SK-MEL-5 (cell line): ENCODE data around the gene TOB1. TPM values are rescaled to one million over a fixed set of nuclear protein-coding genes. Genes with fewer than 3 reads are reported as not detected.

Experiments
- DNase-seq: peaks from one replicate; pipeline ENCODE4 v3.0.0-alpha.2; 2016; ENCODE audit warnings: low read depth, low spot score
- in situ Hi-C: cut with HindIII; loops from 2 replicates; pipeline ENCODE4 v1.10.0; 2016; ENCODE audit warnings: low sequenced_read_pairs, high pct_unique_total_duplicates, low pct_unique_long_range_greater_than_20kb
- polyA plus RNA-seq, 2 experiments: library from polyadenylated mRNA; depleted of rRNA; stranded (reverse); fragments of >200 nt; gene quantifications; 2 replicates each; pipeline ENCODE4 v1.2.3, GENCODE V29; 2015
- total RNA-seq: library from RNA; depleted of rRNA; stranded (reverse); fragments of >200 nt; shearing (Covaris generic); gene quantifications from 2 replicates; pipeline ENCODE4 v1.2.3, GENCODE V29; 2014; rRNA removed

TOB1 gene, protein sequence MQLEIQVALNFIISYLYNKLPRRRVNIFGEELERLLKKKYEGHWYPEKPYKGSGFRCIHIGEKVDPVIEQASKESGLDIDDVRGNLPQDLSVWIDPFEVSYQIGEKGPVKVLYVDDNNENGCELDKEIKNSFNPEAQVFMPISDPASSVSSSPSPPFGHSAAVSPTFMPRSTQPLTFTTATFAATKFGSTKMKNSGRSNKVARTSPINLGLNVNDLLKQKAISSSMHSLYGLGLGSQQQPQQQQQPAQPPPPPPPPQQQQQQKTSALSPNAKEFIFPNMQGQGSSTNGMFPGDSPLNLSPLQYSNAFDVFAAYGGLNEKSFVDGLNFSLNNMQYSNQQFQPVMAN
- 23.3 and 23.7 TPM in 2 replicates for total RNA-seq
- 36.6 and 37.5 TPM in 2 replicates for polyA plus RNA-seq (2015; cell fraction: cytosol; rRNA removed)
- polyA plus RNA-seq (2015; cell fraction: nucleus; rRNA removed): 18.2 and 22.4 TPM in 2 replicates

- peak; percentile 96 for DNase-seq
- in situ Hi-C loops: no loop called here
Observed at GRCh38 chr17:50866261-50866949, at the start of gene TOB1. TSS of gene TOB1 (minus strand) at chr17:50866354. CDS start at chr17:50864017, 2,337 bp downstream.

- in situ Hi-C loops: no loop called here
- no peak for DNase-seq
Observed at GRCh38 chr17:50914505-50915063, 48.4 kb upstream of the TOB1 start.

GRCh38 chr17:50913120-50913519 is 47.0 kb upstream of the TOB1 start:
- DNase-seq: no peak
- in situ Hi-C loops: no loop called here

GRCh38 chr17:50911890-50912289 is 45.7 kb upstream of the TOB1 start:
- in situ Hi-C loops: no loop called here
- no peak for DNase-seq

DNA sequence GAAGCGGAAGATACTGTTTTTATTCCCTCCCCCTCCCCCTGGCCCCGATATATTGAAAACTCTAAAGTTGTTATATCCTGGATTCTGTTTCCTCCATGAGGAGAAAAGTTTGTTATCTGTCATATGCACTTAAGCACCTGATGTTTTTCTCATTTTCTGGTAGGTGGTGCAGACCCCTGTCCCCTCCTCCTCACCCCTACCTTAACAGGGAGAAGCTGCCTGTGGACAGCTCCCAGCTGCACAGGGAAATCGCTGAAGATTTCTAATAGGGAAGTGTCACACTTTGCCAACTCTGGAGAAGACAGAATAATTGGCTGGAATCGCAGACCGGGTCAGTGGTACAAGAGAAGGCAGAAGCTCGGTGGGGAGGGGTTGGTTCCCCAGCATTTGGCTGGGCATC is 45.3 kb upstream of the TOB1 start:
- DNase-seq: no peak
- in situ Hi-C loops: no loop called here

DNA sequence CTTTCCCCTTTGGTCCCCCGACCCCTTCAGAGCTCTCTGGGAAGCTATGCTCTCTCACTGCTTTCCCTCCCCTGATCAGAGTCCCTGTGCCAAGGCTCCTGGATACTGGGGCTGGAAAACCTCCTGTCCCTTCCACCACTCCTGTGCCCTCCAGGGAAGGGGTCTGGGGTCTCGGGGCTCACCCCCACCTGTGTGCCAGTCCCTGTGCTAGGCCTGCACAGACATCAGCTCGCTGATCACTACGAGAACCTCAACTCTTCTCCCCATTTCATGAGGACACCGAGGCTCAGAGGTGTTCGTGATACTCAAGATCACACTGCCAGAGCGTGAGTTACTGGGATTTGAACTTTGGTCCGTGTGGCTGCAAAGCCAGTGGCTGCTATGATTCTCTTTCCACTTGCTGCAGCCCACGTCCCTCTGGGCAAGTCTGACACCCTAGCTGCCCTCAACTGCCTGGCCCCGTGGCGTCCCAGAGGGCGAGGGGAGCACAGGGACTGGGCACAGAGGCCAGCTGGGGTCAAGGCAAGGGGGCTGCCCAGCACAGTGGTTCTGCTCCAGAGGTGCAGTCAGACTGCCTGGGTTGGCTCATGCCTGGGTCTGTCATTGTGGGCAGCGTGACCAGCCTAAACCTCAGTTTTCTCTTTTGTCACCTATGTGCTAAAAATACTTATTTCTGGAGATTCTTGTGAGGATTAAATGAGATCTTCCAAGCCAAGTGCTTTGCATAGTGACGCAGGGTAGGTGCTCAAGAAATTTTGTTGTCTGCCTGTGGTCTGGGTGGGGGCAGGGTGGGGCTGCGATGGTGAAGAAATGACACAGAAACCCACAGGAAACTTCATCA is 43.8 kb upstream of the TOB1 start:
- in situ Hi-C loops: no loop called here

GRCh38 chr17:50908860-50909764 is 43.0 kb upstream of the TOB1 start:
- in situ Hi-C loops: no loop called here
- no peak for DNase-seq

More for the DNA sequence above, 43.8 kb upstream of the TOB1 start:
- DNase-seq: no peak

- no peak for DNase-seq
- in situ Hi-C loops: no loop called here
Observed at GRCh38 chr17:50908140-50908859, 42.1 kb upstream of the TOB1 start.

DNA sequence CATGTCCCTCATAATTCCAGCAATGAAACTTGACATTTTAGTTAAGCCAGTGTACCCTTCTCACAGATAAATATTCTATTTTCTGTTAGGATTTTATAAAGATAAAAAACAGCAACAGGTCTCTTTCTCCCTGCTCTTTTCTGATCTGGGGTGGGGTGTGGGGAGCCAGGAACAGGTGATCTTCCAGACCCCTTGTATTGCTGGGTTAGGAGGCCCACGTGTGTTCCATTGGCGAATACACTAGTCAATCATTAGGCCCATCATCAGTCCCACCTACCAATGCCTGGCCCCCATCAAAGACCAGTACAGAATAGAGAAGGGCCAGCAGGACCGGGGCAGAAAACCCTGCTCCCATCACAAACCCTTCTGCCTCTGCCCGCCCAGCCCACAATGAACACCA is 40.3 kb upstream of the TOB1 start:
- no peak for DNase-seq
- in situ Hi-C loops: no loop called here

DNA sequence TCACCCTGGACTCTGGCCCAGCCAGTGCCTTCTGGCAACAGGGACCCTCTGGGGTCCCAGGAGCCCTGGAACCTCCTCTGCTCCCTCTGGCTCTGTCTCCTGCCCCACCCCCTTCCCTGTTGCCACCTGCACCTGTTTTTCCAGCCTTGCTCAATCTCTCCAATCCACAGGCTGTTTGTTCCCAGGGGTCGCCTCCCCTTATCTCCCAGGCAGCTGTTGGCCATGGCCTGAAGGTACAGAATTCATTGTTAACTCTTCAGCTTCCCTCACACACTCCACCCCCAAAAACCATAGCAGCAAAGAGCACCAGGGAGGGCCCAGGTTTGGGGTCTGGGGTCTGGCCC is 39.3 kb upstream of the TOB1 start:
- in situ Hi-C loops: no loop called here
- DNase-seq: no peak

DNA sequence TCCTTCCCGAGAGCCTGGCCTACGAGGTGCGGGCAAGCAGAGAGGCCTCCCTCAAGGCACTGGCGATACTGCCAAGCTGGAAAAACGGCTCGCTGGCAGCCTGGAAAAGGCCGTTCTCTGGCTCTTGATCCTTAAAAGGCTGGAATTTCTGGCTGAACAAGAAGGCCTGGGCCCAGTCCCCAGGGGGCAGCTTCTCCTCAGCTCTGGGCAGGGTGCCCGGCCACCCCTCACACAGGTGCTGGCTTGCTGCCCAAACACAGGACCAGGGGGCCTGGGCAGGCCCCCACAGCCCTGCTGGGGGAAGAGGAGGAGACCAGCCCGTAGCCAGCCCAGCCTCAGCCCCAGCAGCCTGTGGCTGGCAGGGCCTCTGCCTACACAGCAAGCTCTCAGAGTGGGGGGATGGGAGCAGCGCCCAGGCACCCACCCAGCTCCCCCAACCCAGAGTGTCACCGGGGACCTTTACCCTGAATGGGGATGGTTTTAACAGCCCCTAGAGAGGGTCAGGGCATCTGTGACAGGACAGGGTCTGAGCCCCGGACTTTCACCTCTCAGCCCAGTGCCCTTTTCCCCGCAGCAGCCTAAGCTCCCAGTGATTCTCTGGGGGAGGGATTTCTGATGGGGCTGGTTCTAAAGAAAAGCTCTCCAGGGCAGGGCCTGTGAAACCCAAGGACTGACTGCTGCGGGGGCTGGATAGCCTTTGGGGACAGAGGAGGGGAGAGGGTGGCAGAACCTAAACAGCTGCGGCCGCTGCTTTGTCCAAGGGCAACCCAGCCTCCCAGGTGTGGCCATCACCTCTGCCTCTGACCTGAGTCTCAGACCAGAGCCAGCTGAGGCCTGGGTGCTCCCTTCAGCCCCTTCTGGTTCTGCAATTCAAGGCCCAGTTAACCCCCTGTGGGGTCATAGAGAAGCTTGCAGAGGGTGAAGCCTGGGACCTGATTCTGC is 38.6 kb upstream of the TOB1 start:
- no peak for DNase-seq
- in situ Hi-C loops: no loop called here

- peak; percentile 30 for DNase-seq
- in situ Hi-C loops: no loop called here
Observed at GRCh38 chr17:50903604-50904517, 37.7 kb upstream of the TOB1 start.

- no peak for DNase-seq
- in situ Hi-C loops: no loop called here
Observed at GRCh38 chr17:50902372-50903353, 36.5 kb upstream of the TOB1 start.
